ENCODE measurements around the gene C19orf85.

DNA sequence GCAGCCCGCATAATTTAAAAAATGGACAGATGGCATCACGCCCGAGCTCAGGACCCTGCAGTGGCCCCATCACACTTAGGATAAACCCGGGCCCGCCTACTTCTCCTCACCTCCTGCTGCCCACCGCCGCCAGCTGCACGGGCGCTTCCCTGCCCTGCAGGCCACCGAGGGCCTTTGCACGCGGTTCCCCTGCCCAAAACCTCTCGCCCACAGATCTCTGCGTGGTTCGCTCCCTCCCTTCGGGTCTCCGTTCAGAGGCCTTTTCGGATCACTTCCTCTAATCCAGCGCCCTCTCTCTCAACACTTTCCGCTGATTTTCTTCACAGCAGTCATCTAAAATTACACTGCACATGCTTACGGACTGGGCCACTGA is 23.2 kb downstream of the C19orf85 start:
- TF ChIP-seq, protein P1, sequence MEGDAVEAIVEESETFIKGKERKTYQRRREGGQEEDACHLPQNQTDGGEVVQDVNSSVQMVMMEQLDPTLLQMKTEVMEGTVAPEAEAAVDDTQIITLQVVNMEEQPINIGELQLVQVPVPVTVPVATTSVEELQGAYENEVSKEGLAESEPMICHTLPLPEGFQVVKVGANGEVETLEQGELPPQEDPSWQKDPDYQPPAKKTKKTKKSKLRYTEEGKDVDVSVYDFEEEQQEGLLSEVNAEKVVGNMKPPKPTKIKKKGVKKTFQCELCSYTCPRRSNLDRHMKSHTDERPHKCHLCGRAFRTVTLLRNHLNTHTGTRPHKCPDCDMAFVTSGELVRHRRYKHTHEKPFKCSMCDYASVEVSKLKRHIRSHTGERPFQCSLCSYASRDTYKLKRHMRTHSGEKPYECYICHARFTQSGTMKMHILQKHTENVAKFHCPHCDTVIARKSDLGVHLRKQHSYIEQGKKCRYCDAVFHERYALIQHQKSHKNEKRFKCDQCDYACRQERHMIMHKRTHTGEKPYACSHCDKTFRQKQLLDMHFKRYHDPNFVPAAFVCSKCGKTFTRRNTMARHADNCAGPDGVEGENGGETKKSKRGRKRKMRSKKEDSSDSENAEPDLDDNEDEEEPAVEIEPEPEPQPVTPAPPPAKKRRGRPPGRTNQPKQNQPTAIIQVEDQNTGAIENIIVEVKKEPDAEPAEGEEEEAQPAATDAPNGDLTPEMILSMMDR (IDR thresholded peaks at IDR 0.05) = no peak
- no peak for TF ChIP-seq POLR2A (IDR thresholded peaks at IDR 0.05)

All from ovary (tissue), 3 donors.